ENCODE measurements around the gene IL4R. TPM values are rescaled to one million over a fixed set of nuclear protein-coding genes. Genes with fewer than 3 reads are reported as not detected.

Gene IL4R
- total and polyA plus RNA-seq, 2 donors (not counting 1 experiment from before 2014, with no cell fraction given) = 17.1 to 23.6 TPM

GRCh38 chr16:27356794-27357193 is 43.0 kb downstream of the IL4R start:
- Histone ChIP-seq H4K20me1 (ENCODE audit: control insufficient read depth, extremely low read depth, insufficient read depth, low read length) (no peaks in the 10 kb centered on the region), H3K36me3 (ENCODE audit: control insufficient read depth, insufficient read depth, low read length) (peaks cover 6% of the 10 kb centered on the region), H3K9me3 (ENCODE audit: control insufficient read depth, insufficient read depth, low read depth, low read length) (no peaks in the 10 kb centered on the region)

GRCh38 chr16:27359051-27359450 is 45.3 kb downstream of the IL4R start:
- H3K27me3 ChIP-seq (ENCODE audit: control insufficient read depth, insufficient read depth, low read length) = no peaks in the 10 kb centered on the region
- peaks cover 19% of the 10 kb centered on the region for H3K36me3 ChIP-seq (ENCODE audit: control insufficient read depth, insufficient read depth, low read length)
- H3K9me3 ChIP-seq (ENCODE audit: control insufficient read depth, insufficient read depth, low read depth, low read length) = no peaks in the 10 kb centered on the region
- no peaks in the 10 kb centered on the region for H3K4me1 ChIP-seq (ENCODE audit: control insufficient read depth, extremely low read depth, insufficient read depth, low read length)
- H3K4me3 ChIP-seq (replicated peaks in 1 of 4; ENCODE audit: control extremely low read depth in 1 of 4, insufficient read depth in 1 of 4, low read depth in 3 of 4, low read length in 4 of 4) = no peak overlapping the region
- H3K9ac ChIP-seq (ENCODE audit: insufficient read depth, low read length) = no peak overlapping the region
- H2AFZ ChIP-seq (ENCODE audit: low read length) = no peak overlapping the region
- DNase-seq (ENCODE audit: low read depth in 2 of 2) = no peak
- no peaks in the 10 kb centered on the region for H4K20me1 ChIP-seq (ENCODE audit: control insufficient read depth, extremely low read depth, insufficient read depth, low read length)
- H3K4me2 ChIP-seq (ENCODE audit: extremely low read depth, insufficient read depth, low read length) = no peak overlapping the region
- no peak overlapping the region for H3K27ac ChIP-seq (ENCODE audit: insufficient read depth, low read length)
- no peaks in the 10 kb centered on the region for H3K79me2 ChIP-seq (ENCODE audit: control insufficient read depth, insufficient read depth, low read length)
- TF ChIP-seq CTCF (conservative IDR thresholded peaks at IDR 0.05 in 1 of 2, IDR thresholded peaks at IDR 0.05 in 1 of 2; ENCODE audit: low read depth in 1 of 2, low read length in 2 of 2) (no peak), EZH2 (IDR thresholded peaks at IDR 0.05; ENCODE audit: low read length, missing control alignments) (no peak)

More at GRCh38 chr16:27356794-27357193, 43.0 kb downstream of the IL4R start:
- TF ChIP-seq EZH2 (IDR thresholded peaks at IDR 0.05; ENCODE audit: low read length, missing control alignments) (no peak), CTCF (conservative IDR thresholded peaks at IDR 0.05 in 1 of 2, IDR thresholded peaks at IDR 0.05 in 1 of 2; ENCODE audit: low read depth in 1 of 2, low read length in 2 of 2) (no peak)
- H3K27ac ChIP-seq (ENCODE audit: insufficient read depth, low read length) = no peak overlapping the region
- no peaks in the 10 kb centered on the region for H3K79me2 ChIP-seq (ENCODE audit: control insufficient read depth, insufficient read depth, low read length)
- H3K4me3 ChIP-seq (replicated peaks in 1 of 4; ENCODE audit: control extremely low read depth in 1 of 4, insufficient read depth in 1 of 4, low read depth in 3 of 4, low read length in 4 of 4) = no peak overlapping the region
- H3K4me2 ChIP-seq (ENCODE audit: extremely low read depth, insufficient read depth, low read length) = no peak overlapping the region
- no peak for DNase-seq (ENCODE audit: low read depth in 2 of 2)
- H3K27me3 ChIP-seq (ENCODE audit: control insufficient read depth, insufficient read depth, low read length) = no peaks in the 10 kb centered on the region
- no peaks in the 10 kb centered on the region for H3K4me1 ChIP-seq (ENCODE audit: control insufficient read depth, extremely low read depth, insufficient read depth, low read length)
- H2AFZ ChIP-seq (ENCODE audit: low read length) = no peak overlapping the region
- no peak overlapping the region for H3K9ac ChIP-seq (ENCODE audit: insufficient read depth, low read length)

GRCh38 chr16:27359615-27360014 is 45.8 kb downstream of the IL4R start:
- Histone ChIP-seq H3K4me3 (replicated peaks in 1 of 4; ENCODE audit: control extremely low read depth in 1 of 4, insufficient read depth in 1 of 4, low read depth in 3 of 4, low read length in 4 of 4) (no peak overlapping the region), H3K36me3 (ENCODE audit: control insufficient read depth, insufficient read depth, low read length) (peaks cover 19% of the 10 kb centered on the region), H4K20me1 (ENCODE audit: control insufficient read depth, extremely low read depth, insufficient read depth, low read length) (no peaks in the 10 kb centered on the region), H2AFZ (ENCODE audit: low read length) (no peak overlapping the region), H3K27me3 (ENCODE audit: control insufficient read depth, insufficient read depth, low read length) (no peaks in the 10 kb centered on the region), H3K9me3 (ENCODE audit: control insufficient read depth, insufficient read depth, low read depth, low read length) (no peaks in the 10 kb centered on the region), H3K79me2 (ENCODE audit: control insufficient read depth, insufficient read depth, low read length) (no peaks in the 10 kb centered on the region), H3K4me2 (ENCODE audit: extremely low read depth, insufficient read depth, low read length) (no peak overlapping the region), H3K4me1 (ENCODE audit: control insufficient read depth, extremely low read depth, insufficient read depth, low read length) (no peaks in the 10 kb centered on the region), H3K9ac (ENCODE audit: insufficient read depth, low read length) (no peak overlapping the region), H3K27ac (ENCODE audit: insufficient read depth, low read length) (no peak overlapping the region)
- TF ChIP-seq CTCF (conservative IDR thresholded peaks at IDR 0.05 in 1 of 2, IDR thresholded peaks at IDR 0.05 in 1 of 2; ENCODE audit: low read depth in 1 of 2, low read length in 2 of 2) (no peak), EZH2 (IDR thresholded peaks at IDR 0.05; ENCODE audit: low read length, missing control alignments) (no peak)
- DNase-seq (ENCODE audit: low read depth in 2 of 2) = no peak

Measured in fibroblast of lung (primary cell).